Measurements from ENCODE around the gene CEACAM3.

The CEACAM3 gene

DNA sequence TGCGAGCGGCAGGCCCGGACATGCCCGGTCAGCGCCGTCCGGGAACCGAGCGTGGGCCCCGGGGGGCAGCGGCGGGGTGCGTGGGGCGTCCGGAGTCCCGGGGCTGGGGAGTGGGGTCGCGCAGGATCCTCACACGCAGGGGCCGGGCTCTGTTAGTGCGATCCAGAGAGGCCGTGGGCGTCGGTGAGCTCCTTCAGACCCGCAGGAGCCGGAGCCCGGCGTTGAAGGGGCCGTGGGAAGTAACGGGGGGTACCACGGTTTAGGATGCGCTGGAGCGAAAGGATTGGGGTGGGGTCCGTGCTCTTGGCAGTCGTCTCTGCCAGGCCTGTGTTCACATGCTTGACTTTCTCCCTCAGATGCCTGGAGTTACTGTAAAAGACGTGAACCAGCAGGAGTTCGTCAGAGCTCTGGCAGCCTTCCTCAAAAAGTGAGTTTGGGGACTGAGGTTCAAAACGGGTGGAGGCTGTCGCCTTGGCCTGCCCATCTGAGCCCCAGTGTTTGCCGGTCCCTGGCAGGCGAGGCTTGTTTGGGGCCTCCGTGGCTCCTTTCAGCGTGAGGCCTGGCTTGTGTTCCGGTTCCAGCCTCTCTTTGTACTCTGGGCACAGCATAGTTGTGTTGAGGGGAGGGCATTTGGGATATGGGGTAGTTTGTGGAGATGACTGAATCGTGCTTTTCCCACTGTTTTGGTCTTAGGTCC lies 64.2 kb downstream of the CEACAM3 start:
- Histone ChIP-seq H3K36me3 (ENCODE audit: insufficient read depth, low read length) (peaks cover 53% of the 10 kb centered on the region), H2AFZ (ENCODE audit: low read length) (no peak overlapping the region), H4K20me1 (ENCODE audit: insufficient read depth, low read length) (no peaks in the 10 kb centered on the region), H3K9me2 (ENCODE audit: low read depth, low read length) (no peaks in the 10 kb centered on the region), H3K9ac (ENCODE audit: low read length) (peak overlapping the region; percentile 100), H3K27ac (ENCODE audit: low read depth, low read length, poor library complexity, severe bottlenecking) (peak overlapping the region; percentile 92), H3K4me3 (ENCODE audit: low read depth, low read length, poor library complexity, severe bottlenecking) (peak overlapping the region; percentile 100), H3K4me2 (ENCODE audit: low read length) (peak overlapping the region; percentile 92), H3K79me2 (ENCODE audit: insufficient read depth, low read length) (peaks cover 43% of the 10 kb centered on the region), H3F3A (ENCODE audit: insufficient read depth, low read length) (no peaks in the 10 kb centered on the region), H3K4me1 (ENCODE audit: insufficient read depth, low read length, severe bottlenecking) (peaks cover 55% of the 10 kb centered on the region), H3K9me3 (ENCODE audit: low read length) (no peaks in the 10 kb centered on the region), H3K27me3 (ENCODE audit: insufficient read depth, low read length) (no peaks in the 10 kb centered on the region)
- TF ChIP-seq EZH2 (IDR thresholded peaks at IDR 0.05; ENCODE audit: borderline replicate concordance, low read length), result no peak
- TF ChIP-seq, protein P1, sequence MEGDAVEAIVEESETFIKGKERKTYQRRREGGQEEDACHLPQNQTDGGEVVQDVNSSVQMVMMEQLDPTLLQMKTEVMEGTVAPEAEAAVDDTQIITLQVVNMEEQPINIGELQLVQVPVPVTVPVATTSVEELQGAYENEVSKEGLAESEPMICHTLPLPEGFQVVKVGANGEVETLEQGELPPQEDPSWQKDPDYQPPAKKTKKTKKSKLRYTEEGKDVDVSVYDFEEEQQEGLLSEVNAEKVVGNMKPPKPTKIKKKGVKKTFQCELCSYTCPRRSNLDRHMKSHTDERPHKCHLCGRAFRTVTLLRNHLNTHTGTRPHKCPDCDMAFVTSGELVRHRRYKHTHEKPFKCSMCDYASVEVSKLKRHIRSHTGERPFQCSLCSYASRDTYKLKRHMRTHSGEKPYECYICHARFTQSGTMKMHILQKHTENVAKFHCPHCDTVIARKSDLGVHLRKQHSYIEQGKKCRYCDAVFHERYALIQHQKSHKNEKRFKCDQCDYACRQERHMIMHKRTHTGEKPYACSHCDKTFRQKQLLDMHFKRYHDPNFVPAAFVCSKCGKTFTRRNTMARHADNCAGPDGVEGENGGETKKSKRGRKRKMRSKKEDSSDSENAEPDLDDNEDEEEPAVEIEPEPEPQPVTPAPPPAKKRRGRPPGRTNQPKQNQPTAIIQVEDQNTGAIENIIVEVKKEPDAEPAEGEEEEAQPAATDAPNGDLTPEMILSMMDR (IDR thresholded peaks at IDR 0.05; ENCODE audit: low read length), result no peak

All from OCI-LY1 (cell line).